ENCODE results near the gene ABCB8.

GRCh38 chr7:151020231-151020630 is 8.0 kb upstream of the ABCB8 start:
- TF ChIP-seq CHD1 (IDR thresholded peaks at IDR 0.05; ENCODE audit: low read depth, low read length): no peak
- TF ChIP-seq CTCF (conservative IDR thresholded peaks at IDR 0.05; ENCODE audit: low read depth, low read length): no peak
- no peak for TF ChIP-seq RAD21 (IDR thresholded peaks at IDR 0.05; ENCODE audit: low read length)
- no peak for TF ChIP-seq POLR2A (IDR thresholded peaks at IDR 0.05; ENCODE audit: low read depth, low read length)
- TF ChIP-seq RFX5 (IDR thresholded peaks at IDR 0.05; ENCODE audit: low read depth, low read length): no peak
- TF ChIP-seq MAFK (IDR thresholded peaks at IDR 0.05; ENCODE audit: low read depth, low read length): no peak
- TF ChIP-seq FOS (IDR thresholded peaks at IDR 0.05; ENCODE audit: low read depth, low read length): no peak
- TF ChIP-seq CEBPB (IDR thresholded peaks at IDR 0.05; ENCODE audit: low read depth, low read length): no peak
- TF ChIP-seq RCOR1 (IDR thresholded peaks at IDR 0.05; ENCODE audit: insufficient replicate concordance, low read length): no peak
- no peak for TF ChIP-seq BHLHE40 (IDR thresholded peaks at IDR 0.05; ENCODE audit: low read depth, low read length)
- TF ChIP-seq SMC3 (IDR thresholded peaks at IDR 0.05; ENCODE audit: low read depth, low read length): no peak
- TF ChIP-seq MXI1 (IDR thresholded peaks at IDR 0.05; ENCODE audit: borderline replicate concordance, low read depth, low read length): no peak
